ENCODE data around the gene PICALM. TPM values are rescaled to one million over a fixed set of nuclear protein-coding genes. Genes with fewer than 3 reads are reported as not detected.

The PICALM gene
- total RNA-seq, 1 donor from 2014 or later: 117 TPM

DNA sequence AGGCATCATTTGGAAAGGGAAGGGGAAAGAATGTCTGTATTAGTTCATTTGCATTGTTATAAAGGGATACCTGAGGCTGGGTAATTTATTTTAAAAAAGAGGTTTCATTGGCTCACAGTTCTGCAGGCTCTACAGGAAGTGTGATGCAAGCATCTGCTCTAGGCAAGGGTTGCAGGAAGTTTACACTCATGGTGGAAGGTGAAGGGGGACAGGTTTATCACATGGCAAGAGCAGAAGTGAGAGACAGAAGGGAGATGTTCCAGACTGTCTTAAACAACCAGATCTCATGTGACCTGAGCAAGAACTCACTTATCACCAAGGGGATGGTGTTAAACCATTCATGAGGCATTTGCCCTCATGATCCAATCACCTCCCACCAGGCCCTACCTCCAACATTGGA is 123.1 kb downstream of the PICALM start:
- Mint-ChIP-seq H3K9me3 (ENCODE audit: unreplicated experiment) (no peaks in the 10 kb centered on the region), H3K27me3 (ENCODE audit: unreplicated experiment) (peaks cover 1% of the 10 kb centered on the region), H3K4me3 (ENCODE audit: unreplicated experiment) (no peak overlapping the region), H3K4me1 (ENCODE audit: low read depth, unreplicated experiment) (no peaks in the 10 kb centered on the region), H3K36me3 (ENCODE audit: unreplicated experiment) (peaks cover 5% of the 10 kb centered on the region), H3K27ac (ENCODE audit: unreplicated experiment) (no peak overlapping the region)
- no peak for TF ChIP-seq CTCF (IDR thresholded peaks at IDR 0.05; ENCODE audit: partially characterized antibody, unreplicated experiment)
- DNase-seq: no peak

DNA sequence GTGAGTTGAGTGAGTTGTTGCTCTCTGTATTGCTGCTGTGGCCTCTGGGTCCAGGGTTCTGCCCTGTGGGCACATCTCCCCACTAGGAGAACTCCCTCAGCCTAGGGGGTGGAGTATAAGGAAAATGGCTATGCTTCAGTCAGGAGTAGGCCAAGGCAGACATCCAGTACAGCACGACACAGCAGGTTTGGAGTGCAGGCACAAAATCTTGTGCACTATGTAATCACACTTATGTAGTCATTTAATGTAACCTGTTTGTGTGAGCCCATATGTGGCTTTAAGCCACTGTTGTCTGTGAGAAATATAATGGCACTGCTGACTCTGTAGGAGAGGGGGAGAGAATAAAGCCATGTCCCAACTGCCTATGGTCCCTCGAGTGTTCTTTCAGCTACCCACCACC is 123.6 kb downstream of the PICALM start:
- Mint-ChIP-seq H3K4me3 (ENCODE audit: unreplicated experiment) (no peak overlapping the region), H3K27ac (ENCODE audit: unreplicated experiment) (no peak overlapping the region), H3K27me3 (ENCODE audit: unreplicated experiment) (peaks cover 1% of the 10 kb centered on the region), H3K4me1 (ENCODE audit: low read depth, unreplicated experiment) (no peaks in the 10 kb centered on the region), H3K36me3 (ENCODE audit: unreplicated experiment) (peaks cover 5% of the 10 kb centered on the region), H3K9me3 (ENCODE audit: unreplicated experiment) (no peaks in the 10 kb centered on the region)
- TF ChIP-seq CTCF (IDR thresholded peaks at IDR 0.05; ENCODE audit: partially characterized antibody, unreplicated experiment): no peak
- no peak for DNase-seq

DNA sequence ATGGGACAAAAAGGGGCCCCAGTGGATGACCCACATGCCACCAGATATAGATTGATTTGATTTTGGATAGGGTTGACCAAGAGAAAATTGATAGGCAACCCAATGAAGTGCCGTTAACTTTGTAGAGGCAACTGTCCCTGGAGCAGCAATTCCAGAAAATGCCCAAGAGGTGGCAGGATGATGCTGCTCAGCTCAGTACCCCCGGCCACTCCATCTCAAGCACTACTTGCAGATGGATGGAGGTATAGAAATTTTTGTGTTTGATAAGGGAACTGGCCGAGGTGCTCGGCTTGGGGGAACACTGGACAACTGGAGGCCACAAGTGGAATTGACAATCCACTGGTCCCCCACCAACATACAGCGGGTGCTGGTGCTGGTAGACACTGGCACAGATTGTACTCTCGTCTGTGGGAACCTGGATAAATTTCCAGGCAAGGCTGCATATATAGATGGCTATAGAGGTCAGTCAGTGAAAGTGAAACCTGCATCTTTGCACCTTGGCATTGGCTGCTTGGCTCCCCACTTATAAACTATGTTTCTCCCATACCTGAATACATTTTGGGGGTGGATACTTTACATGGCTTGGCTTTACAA is 127.4 kb downstream of the PICALM start:
- H3K27me3 Mint-ChIP-seq (ENCODE audit: unreplicated experiment): peaks cover 3% of the 10 kb centered on the region
- DNase-seq: peak; percentile 54
- H3K4me3 Mint-ChIP-seq (ENCODE audit: unreplicated experiment): no peak overlapping the region
- H3K4me1 Mint-ChIP-seq (ENCODE audit: low read depth, unreplicated experiment): no peaks in the 10 kb centered on the region
- peak; percentile 47 for TF ChIP-seq CTCF (IDR thresholded peaks at IDR 0.05; ENCODE audit: partially characterized antibody, unreplicated experiment)
- peaks cover 5% of the 10 kb centered on the region for H3K36me3 Mint-ChIP-seq (ENCODE audit: unreplicated experiment)
- H3K27ac Mint-ChIP-seq (ENCODE audit: unreplicated experiment): no peak overlapping the region
- H3K9me3 Mint-ChIP-seq (ENCODE audit: unreplicated experiment): no peaks in the 10 kb centered on the region

DNA sequence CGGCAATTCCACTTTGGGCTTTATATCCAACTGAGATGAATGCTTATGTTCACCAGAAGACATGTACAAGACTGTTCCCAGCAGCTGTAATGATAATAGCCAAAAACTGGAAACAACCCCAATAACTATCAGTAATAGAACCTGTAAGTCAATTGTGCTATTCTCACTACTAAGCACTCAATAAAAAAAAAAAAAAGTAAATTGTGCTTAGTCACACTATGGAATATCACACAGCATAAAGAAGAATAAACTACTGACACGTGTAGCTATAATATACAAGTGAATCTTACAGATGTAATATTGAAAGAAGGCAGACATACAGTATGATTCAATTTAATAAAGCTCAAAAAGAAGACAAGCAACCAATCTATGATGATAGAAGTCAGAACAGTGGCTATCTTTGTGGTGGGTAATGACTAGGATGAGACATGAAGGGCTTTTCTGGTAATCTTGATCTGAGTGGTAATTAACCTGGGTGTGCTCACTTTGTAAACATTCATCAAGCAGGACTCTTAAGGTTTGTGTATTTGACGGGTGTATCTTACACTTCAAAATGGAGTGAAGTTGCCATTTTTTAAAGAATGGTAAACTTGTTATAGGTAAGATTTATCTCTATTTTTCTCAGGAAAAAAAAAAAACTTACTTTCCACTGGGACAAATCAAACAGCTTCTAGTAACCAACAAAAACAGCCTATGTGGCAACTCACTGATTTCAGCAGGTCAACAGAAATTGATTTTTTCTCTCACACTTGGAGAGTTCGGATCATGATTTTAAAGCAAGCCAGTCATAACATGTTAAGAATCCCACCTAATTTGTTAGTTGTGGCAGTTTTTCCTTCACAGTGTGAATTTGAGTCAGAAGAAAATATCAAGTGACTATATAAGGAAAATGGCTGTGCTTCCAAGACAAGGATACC is 129.5 kb downstream of the PICALM start:
- no peak for DNase-seq
- peaks cover 3% of the 10 kb centered on the region for H3K27me3 Mint-ChIP-seq (ENCODE audit: unreplicated experiment)
- H3K36me3 Mint-ChIP-seq (ENCODE audit: unreplicated experiment): no peaks in the 10 kb centered on the region
- H3K4me3 Mint-ChIP-seq (ENCODE audit: unreplicated experiment): no peak overlapping the region
- no peaks in the 10 kb centered on the region for H3K9me3 Mint-ChIP-seq (ENCODE audit: unreplicated experiment)
- no peaks in the 10 kb centered on the region for H3K4me1 Mint-ChIP-seq (ENCODE audit: low read depth, unreplicated experiment)
- no peak for TF ChIP-seq CTCF (IDR thresholded peaks at IDR 0.05; ENCODE audit: partially characterized antibody, unreplicated experiment)
- no peak overlapping the region for H3K27ac Mint-ChIP-seq (ENCODE audit: unreplicated experiment)

GRCh38 chr11:85937835-85938234 is 131.0 kb downstream of the PICALM start:
- Mint-ChIP-seq H3K9me3 (ENCODE audit: unreplicated experiment) (no peaks in the 10 kb centered on the region), H3K4me3 (ENCODE audit: unreplicated experiment) (no peak overlapping the region), H3K4me1 (ENCODE audit: low read depth, unreplicated experiment) (no peaks in the 10 kb centered on the region), H3K27me3 (ENCODE audit: unreplicated experiment) (peaks cover 3% of the 10 kb centered on the region), H3K27ac (ENCODE audit: unreplicated experiment) (no peak overlapping the region), H3K36me3 (ENCODE audit: unreplicated experiment) (no peaks in the 10 kb centered on the region)
- no peak for DNase-seq
- no peak for TF ChIP-seq CTCF (IDR thresholded peaks at IDR 0.05; ENCODE audit: partially characterized antibody, unreplicated experiment)

Data from glutamatergic neuron (in vitro differentiated cells).